ENCODE measurements around the gene HPD. TPM values are rescaled to one million over a fixed set of nuclear protein-coding genes. Genes with fewer than 3 reads are reported as not detected.

HPD gene
- polyA plus RNA-seq, 3 donors from 2014 or later, result not detected

GRCh38 chr12:121800694-121801594, 57.7 kb downstream of the HPD start:
- peak; percentile 78 to 84 (median 81) for DNase-seq
- Mint-ChIP-seq H3K4me1 (peaks cover 44 to 55% of the 10 kb centered on the region in 2 donors), H3K27me3 (ENCODE audit: low read depth in 3 of 3) (peaks cover 15 to 40% (median 24%) of the 10 kb centered on the region in 3 donors), H3K9me3 (no peaks in the 10 kb centered on the region), H3K36me3 (no peaks in the 10 kb centered on the region), H3K4me3 (peak overlapping the region; percentile 90 to 95 (median 92)), H3K27ac (peak overlapping the region; percentile 94 to 98 (median 96))

GRCh38 chr12:121799842-121800693, 58.6 kb downstream of the HPD start:
- Mint-ChIP-seq H3K9me3 (no peaks in the 10 kb centered on the region), H3K27me3 (ENCODE audit: low read depth in 3 of 3) (peaks cover 13 to 36% (median 24%) of the 10 kb centered on the region in 3 donors), H3K4me3 (peak overlapping the region; percentile 79 to 89 (median 87)), H3K4me1 (peaks cover 41 to 50% of the 10 kb centered on the region in 2 donors), H3K36me3 (no peaks in the 10 kb centered on the region), H3K27ac (peak overlapping the region; percentile 83 to 96 (median 92))
- peak; percentile 64 to 70 (median 69) for DNase-seq

- Mint-ChIP-seq H3K27me3 (ENCODE audit: low read depth in 3 of 3) (peaks cover 13 to 35% (median 23%) of the 10 kb centered on the region in 3 donors), H3K36me3 (no peaks in the 10 kb centered on the region), H3K4me1 (peaks cover 46 to 56% of the 10 kb centered on the region in 2 donors), H3K9me3 (no peaks in the 10 kb centered on the region), H3K27ac (peak overlapping the region; percentile 83 to 96 (median 92)), H3K4me3 (peak overlapping the region; percentile 79 to 89 (median 87))
- DNase-seq, result peak; percentile 64 to 68 (median 65)
Measured at GRCh38 chr12:121799156-121799841, 59.4 kb downstream of the HPD start.

- H3K27me3 Mint-ChIP-seq (ENCODE audit: low read depth in 3 of 3), result peaks cover 15 to 38% (median 23%) of the 10 kb centered on the region in 3 donors
- peak overlapping the region; percentile 76 to 88 (median 87) for H3K4me3 Mint-ChIP-seq
- no peaks in the 10 kb centered on the region for H3K9me3 Mint-ChIP-seq
- H3K27ac Mint-ChIP-seq, result peak overlapping the region; percentile 83 to 94 (median 92)
- no peaks in the 10 kb centered on the region for H3K36me3 Mint-ChIP-seq
- DNase-seq, result no peak
- H3K4me1 Mint-ChIP-seq, result peaks cover 47 to 59% of the 10 kb centered on the region in 2 donors
Measured at GRCh38 chr12:121798787-121799155, 59.9 kb downstream of the HPD start.

- Mint-ChIP-seq H3K4me1 (peaks cover 46 to 59% of the 10 kb centered on the region in 2 donors), H3K9me3 (no peaks in the 10 kb centered on the region), H3K27ac (peak overlapping the region; percentile 83 to 94 (median 90))
Measured at GRCh38 chr12:121797937-121798786, 60.5 kb downstream of the HPD start.

GRCh38 chr12:121796855-121797751, 61.6 kb downstream of the HPD start:
- Mint-ChIP-seq H3K27me3 (ENCODE audit: low read depth in 3 of 3) (peaks cover 16 to 34% (median 16%) of the 10 kb centered on the region in 3 donors), H3K36me3 (no peaks in the 10 kb centered on the region), H3K9me3 (no peaks in the 10 kb centered on the region), H3K27ac (peak overlapping the region in 4 of 6 donors; percentile 35 to 74 (median 70)), H3K4me3 (peak overlapping the region in 4 of 5 donors; percentile 17 to 55 (median 34)), H3K4me1 (peaks cover 42 to 54% of the 10 kb centered on the region in 2 donors)
- no peak for DNase-seq

More at GRCh38 chr12:121797937-121798786, 60.5 kb downstream of the HPD start:
- H3K27me3 Mint-ChIP-seq (ENCODE audit: low read depth in 3 of 3), result peaks cover 15 to 36% (median 22%) of the 10 kb centered on the region in 3 donors
- H3K4me3 Mint-ChIP-seq, result peak overlapping the region; percentile 63 to 87 (median 79)
- H3K36me3 Mint-ChIP-seq, result no peaks in the 10 kb centered on the region
- no peak for DNase-seq

- Mint-ChIP-seq H3K27me3 (ENCODE audit: low read depth in 3 of 3) (peaks cover 17 to 37% (median 18%) of the 10 kb centered on the region in 3 donors), H3K27ac (peak overlapping the region; percentile 92 to 100 (median 98)), H3K9me3 (no peaks in the 10 kb centered on the region), H3K4me1 (peaks cover 54 to 61% of the 10 kb centered on the region in 2 donors), H3K36me3 (peaks cover 0 to 7% (median 4%) of the 10 kb centered on the region in 3 donors), H3K4me3 (peak overlapping the region; percentile 85 to 92 (median 89))
- peak; percentile 82 to 83 (median 83) for DNase-seq
Measured at GRCh38 chr12:121795034-121795968, 63.4 kb downstream of the HPD start.

GRCh38 chr12:121794534-121795033, 64.1 kb downstream of the HPD start:
- Mint-ChIP-seq H3K36me3 (peaks cover 0 to 9% (median 4%) of the 10 kb centered on the region in 3 donors), H3K27ac (peak overlapping the region; percentile 92 to 100 (median 98)), H3K9me3 (no peaks in the 10 kb centered on the region), H3K4me3 (peak overlapping the region; percentile 85 to 92 (median 89)), H3K27me3 (ENCODE audit: low read depth in 3 of 3) (peaks cover 18 to 43% (median 22%) of the 10 kb centered on the region in 3 donors), H3K4me1 (peaks cover 61 to 69% of the 10 kb centered on the region in 2 donors)
- DNase-seq, result no peak

GRCh38 chr12:121793838-121794533, 64.7 kb downstream of the HPD start:
- Mint-ChIP-seq H3K36me3 (peaks cover 0 to 9% (median 4%) of the 10 kb centered on the region in 3 donors), H3K4me3 (peak overlapping the region; percentile 85 to 92 (median 89)), H3K4me1 (peaks cover 60 to 69% of the 10 kb centered on the region in 2 donors), H3K27ac (peak overlapping the region; percentile 92 to 100 (median 98)), H3K9me3 (no peaks in the 10 kb centered on the region), H3K27me3 (ENCODE audit: low read depth in 3 of 3) (peaks cover 16 to 45% (median 24%) of the 10 kb centered on the region in 3 donors)
- peak; percentile 97 to 98 (median 97) for DNase-seq

- no peak for DNase-seq
- no peaks in the 10 kb centered on the region for H3K9me3 Mint-ChIP-seq
- peaks cover 0 to 9% (median 4%) of the 10 kb centered on the region in 3 donors for H3K36me3 Mint-ChIP-seq
- peaks cover 60 to 69% of the 10 kb centered on the region in 2 donors for H3K4me1 Mint-ChIP-seq
- peaks cover 16 to 40% (median 23%) of the 10 kb centered on the region in 3 donors for H3K27me3 Mint-ChIP-seq (ENCODE audit: low read depth in 3 of 3)
- peak within 1 kb of the TSS; percentile 99 to 100 (median 100) for H3K27ac Mint-ChIP-seq
- H3K4me3 Mint-ChIP-seq, result peak within 1 kb of the TSS; percentile 86 to 95 (median 92)
Measured at GRCh38 chr12:121793440-121793837, 65.2 kb downstream of the HPD start, which contains the start of gene RHOF. Gene RHOF, minus strand, starts transcription at chr12:121793688. Its CDS starts 55 bp downstream, at chr12:121793633.
